ENCODE results near the gene IGFBP4.

GRCh38 chr17:40460968-40461731 is 17.9 kb downstream of the IGFBP4 start:
- TF ChIP-seq POLR2A (IDR thresholded peaks at IDR 0.05) (no peak), CTCF (IDR thresholded peaks at IDR 0.05) (no peak), POLR2AphosphoS5 (IDR thresholded peaks at IDR 0.05) (no peak)
